Left colon (tissue), 2 donors: Measurements from ENCODE around the gene SDHAF4. TPM values are rescaled to one million over a fixed set of nuclear protein-coding genes. Genes with fewer than 3 reads are reported as not detected.
"Not testable (repeated sequence)": the region's sequence is repeated elsewhere in the genome, so short reads cannot be mapped to it uniquely, and the experiment has no call there.

Source experiments
- ATAC-seq: fragments of 200-7000 bp; cut with Tn5 transposase; one replicate; pipeline ENCODE4 v1.9.1; 2020; ENCODE audit warnings: mild to moderate bottlenecking, moderate library complexity
- DNase-seq, 2 donors: peaks; one replicate each; pipeline ENCODE4 v3.0.0-alpha.2; 2020
- intact Hi-C, 2 donors: fragments of 100-400 bp; cut with DNase I in 1 of 2; cut with micrococcal nuclease in 1 of 2; formaldehyde crosslinking; loops; one replicate each; pipeline versions ENCODE4 v1.11.2 to v1.14.0; 2022; cut with DNase I, micrococcal nuclease
- long read RNA-seq: library from polyadenylated mRNA; unstranded; transcript quantifications from one replicate; pipeline ENCODE4 v2.0.0, GENCODE V29; 2021
- total RNA-seq, 2 donors: library from RNA; stranded (reverse); fragmentation: NEBNext Ultra II Directional; extraction: Animal tissue kit (Norgen Biotek cat#: 25700); gene quantifications; one replicate each; pipeline ENCODE4 v1.2.1, GENCODE V29; 2021
- donor health status: DM: no; HTN: no; CAD: no.
- donor health status: DM: yes; HTN: yes; CAD: no.

Gene SDHAF4
- 1 to 10 TPM; 9.1 to 9.7 TPM for total RNA-seq
- long read RNA-seq, partial matches to known transcripts = 0 of 1 reads
- long read RNA-seq, other reads (novel, unspliced or antisense) = 0 of 1 reads

DNA sequence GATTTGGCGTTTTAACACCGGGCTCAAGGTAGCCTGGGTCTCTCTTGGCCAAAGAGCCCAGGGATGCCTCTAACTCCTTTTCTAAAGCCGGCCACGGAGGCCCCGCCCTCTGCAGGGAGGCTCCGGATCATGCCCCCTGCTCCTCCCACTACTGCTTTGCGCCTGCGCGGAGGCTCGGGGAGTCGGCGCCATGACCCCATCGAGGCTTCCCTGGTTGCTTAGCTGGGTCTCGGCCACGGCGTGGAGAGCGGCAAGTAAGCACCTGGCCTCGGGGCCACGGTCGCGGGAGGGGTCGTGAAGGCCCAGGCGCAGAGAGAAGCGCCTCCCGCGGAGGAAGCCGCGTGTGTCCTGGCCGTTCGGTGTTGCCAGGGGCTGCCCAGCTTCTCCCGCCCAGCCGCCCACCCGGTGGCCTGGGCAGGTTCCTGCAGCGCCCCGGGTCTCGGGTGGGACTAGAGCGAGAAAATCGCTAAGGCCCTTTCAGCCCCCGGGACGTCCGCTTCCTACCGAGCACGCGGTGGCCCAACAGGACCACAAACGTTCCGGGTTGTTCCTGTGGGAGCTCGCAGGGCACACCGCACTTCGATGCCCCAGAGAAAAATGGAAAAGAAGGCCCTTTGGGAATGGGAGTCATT is at the start of gene SDHAF4:
SDHAF4 (plus strand) TSS at position 180 of the 632 bp plus-strand sequence; CDS start at position 191, 11 bp downstream.
- peak; percentile 92 to 95 for DNase-seq
- intact Hi-C loops = loop anchor here in 1 of 2 donors (10.0 kb wide), 1 partner anchor 118 kb away; no protein-coding TSS in a partner anchor
- peak; percentile 99 for ATAC-seq

DNA sequence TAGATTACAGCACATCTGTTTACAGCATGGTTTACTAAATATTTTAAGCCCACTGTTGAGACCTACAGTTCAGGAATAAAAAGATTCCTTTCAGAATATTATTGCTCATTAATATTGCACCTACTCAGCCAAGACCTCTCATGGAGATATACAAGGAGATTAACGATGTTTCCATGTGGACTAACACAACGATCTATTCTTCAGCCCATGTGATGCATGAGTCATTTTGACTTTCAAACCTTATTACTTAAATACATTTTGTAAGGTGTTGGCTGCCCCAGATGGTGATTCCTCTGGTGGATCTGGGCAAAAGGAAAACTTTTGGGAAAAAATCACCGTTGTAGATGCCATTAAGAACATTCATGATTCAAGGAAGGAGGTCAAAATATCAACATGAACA is 48.0 kb upstream of the SDHAF4 start:
- no peak for ATAC-seq
- intact Hi-C loops = no loop called here
- no peak for DNase-seq

DNA sequence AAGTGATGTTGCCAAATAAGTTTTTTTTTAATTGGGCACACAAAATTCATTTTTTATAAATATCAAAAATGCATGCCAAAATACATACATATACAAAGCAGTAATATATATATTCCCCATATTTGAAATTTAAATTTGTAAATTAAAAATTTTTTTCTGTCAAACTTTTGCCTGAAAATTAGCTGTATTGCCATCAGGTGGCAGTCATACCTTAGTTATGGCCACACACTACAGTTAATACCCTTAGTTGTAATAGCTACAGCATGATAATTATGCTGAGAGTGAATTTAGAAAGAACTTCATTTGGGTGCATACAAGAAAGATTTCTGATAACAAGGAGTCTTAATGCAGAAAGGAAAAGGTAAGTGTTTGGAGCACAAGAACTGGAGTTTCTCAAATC is 46.2 kb upstream of the SDHAF4 start:
- ATAC-seq (peak; percentile 37), DNase-seq (no peak)
- intact Hi-C loops = no loop called here

DNA sequence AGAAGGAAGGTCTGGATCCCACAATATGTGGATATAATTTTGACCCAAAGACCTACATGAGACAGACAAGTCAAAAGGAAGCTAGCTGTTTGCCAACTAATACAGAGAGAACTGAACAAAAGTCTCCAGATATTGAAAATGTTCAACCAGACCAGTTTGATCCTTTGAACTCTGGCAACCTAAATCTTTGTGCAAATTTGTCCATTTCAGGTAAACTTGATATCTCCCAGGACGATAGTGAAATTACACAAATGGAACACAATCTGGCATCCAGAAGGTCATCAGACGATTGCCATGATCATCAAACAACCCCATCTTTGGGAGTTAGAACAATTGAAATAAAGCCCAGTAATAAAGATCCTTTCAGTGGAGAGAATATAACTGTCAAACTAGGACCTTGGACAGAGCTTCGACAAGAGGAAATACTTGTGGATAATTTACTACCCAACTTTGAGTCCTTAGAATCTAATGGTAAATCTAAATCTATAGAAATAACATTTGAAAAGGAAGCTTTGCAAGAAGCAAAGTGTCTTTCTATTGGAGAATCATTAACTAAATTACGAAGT is 41.9 kb upstream of the SDHAF4 start:
- no peak for ATAC-seq
- intact Hi-C loops = no loop called here

DNA sequence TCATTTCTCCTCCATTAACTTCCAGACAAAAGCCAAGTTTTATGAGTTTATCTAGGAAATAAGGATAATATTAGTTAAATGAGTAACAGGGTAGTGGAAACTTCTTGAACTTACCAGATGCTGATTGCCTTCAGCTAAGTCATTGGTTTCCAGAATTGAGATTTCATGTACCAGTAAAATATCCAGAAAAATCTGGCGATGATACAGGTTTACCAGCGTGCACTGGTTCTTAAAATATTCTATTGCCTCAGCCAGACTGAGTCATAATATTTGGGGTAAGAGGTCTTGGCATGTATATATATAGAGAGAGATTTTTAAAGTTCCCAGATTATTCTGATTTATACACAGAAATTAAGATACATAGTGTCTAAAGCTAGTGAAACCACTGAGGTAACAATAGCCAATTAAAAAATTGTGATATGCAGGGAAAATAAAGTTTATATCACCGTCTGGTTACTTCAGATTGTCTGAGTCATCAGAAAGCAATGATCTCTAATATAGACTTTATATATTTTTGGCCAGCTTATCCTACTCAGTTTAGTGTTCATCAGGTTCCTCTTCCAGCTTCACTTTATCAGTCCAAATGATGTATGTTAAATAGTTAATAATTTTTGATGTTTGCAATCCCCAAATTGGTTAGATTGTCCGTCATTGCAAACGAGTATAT is 39.5 kb upstream of the SDHAF4 start:
- intact Hi-C loops = no loop called here
- ATAC-seq = no peak
- no peak for DNase-seq

More for the DNA sequence above, 41.9 kb upstream of the SDHAF4 start:
- no peak for DNase-seq

DNA sequence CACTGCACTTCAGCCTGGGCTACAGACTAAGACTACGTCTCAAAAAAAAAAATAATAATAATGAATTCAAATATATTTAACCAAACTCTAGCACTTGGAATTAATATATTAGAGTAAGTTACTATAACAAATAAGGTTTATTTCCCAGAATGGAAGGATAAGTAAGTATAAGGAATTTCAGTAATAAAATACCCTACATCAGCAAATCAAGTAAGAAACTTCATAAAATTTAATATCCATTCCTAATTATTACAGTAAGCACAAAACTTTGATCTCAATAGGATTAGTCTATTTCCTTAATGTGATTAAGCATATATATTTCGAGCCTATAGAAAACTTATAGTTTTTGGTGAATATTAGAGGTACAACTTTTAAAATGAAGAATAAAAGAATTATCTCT is 36.7 kb upstream of the SDHAF4 start:
- intact Hi-C loops = no loop called here
- no peak for DNase-seq
- no peak for ATAC-seq

DNA sequence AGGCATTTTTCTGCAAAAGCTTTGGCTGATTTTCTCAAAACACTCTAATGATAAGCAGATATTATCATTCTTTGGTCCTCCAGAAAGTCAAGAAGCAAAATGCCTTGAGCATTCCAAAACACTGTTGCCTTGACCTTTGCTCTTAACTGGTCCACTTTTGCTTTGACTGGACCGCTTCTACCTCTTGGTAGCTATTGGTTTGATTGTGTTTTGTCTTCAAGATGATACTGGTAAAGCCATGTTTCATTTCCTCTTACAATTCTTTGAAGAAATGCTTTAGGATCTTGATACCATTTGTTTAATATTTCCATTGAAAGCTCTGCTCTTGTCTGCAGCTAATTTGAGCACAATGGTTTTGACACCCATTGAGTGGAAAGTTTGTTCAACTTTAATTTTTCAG is 35.6 kb upstream of the SDHAF4 start:
- ATAC-seq (no peak), DNase-seq (no peak)
- intact Hi-C loops = no loop called here

DNA sequence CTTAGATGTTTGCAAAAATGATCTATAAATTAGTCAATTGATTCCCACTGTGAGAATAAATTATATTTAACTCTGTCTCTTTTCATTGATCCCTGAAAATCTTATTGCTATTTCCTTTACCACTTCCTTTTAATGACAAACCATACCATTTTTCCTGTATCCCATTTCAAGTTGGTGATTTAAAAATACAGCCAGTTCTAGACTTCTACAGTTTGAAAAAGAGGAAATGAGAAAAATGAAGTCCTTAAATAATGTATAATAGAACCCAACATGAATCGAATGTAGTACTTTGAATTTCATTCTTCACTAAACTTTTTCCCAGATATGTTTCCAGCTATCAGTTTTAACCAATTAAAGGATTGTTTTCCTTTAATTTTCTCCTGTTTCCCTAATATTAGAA is 29.5 kb upstream of the SDHAF4 start:
- intact Hi-C loops = no loop called here
- DNase-seq (no peak), ATAC-seq (no peak)

DNA sequence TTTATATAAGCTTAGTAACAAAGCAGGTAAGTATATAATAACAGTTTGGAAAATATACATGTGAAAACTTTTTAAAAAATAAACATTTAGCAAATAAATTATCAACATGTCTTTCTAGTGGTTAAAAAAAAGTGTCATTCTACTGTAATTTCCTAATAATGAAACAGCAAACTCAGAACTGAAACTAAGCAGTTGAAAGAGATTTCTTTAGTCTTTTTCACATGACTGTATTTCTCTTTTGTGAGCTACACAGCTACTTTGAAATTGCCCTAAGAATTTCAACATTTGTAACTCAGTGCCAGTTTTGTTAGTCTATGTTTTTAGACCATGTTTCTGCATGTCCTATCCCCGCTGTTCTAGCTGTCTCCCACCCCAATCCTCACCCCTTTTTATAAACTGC is 28.4 kb upstream of the SDHAF4 start:
- intact Hi-C loops = no loop called here
- DNase-seq (no peak), ATAC-seq (no peak)

DNA sequence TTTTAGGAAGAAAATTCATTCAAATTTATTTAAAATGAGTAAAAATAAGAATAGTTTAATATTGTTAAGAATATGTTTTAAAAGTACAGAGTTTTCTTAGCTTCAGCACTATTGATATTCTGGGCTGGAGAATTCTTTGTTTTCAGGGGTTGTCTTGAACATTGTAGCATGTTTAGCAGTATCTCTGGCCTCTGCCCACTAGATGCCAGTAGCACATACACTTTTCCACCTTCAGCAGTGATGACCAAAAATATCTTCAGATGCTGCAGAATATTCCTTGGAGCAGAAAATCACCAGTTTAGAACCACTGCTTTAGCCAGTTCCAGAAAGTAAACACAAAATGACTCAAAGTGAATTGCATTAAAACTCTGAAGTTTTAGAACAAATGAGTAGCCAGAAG is 19.4 kb upstream of the SDHAF4 start:
- DNase-seq (no peak), ATAC-seq (no peak)
- intact Hi-C loops = no loop called here

DNA sequence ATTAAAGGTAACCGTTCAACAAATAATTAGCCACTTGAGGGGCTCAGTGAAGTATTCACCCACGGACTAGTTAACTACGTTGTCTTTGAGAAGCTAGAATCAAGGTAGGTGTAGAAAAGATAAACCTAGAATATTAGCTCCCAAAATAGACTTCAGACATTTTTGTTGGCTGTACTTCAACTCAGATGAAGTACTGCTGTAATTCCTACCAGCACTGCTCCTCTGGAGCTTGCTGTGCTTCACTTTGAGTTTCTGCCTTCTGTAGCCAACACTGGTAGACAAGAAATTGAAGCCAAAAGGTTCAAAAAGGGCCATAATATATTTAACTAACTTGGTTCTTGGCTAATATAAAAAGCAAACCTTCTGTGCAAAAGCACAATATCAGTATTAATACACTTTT is 18.8 kb upstream of the SDHAF4 start:
- DNase-seq (no peak), ATAC-seq (no peak)
- intact Hi-C loops = no loop called here

DNA sequence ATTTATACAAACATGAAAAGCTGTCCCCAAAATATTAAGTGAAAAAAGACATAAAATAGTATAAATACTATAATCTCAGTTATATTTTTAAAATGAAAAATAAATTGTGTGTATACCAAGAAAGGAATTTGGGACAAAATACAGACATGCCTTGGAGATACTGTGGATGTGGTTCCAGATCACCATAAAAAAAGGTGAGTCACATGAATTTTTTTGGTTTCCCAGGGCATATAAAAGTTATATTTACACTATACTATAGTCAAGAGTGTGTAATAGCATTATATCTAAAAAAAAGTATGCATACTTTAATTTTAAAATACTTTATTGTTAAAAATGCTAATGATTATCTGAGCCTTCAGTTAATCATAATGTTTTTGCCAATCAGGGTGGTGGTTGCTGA is 17.4 kb upstream of the SDHAF4 start:
- ATAC-seq = no peak
- intact Hi-C loops = no loop called here
- no peak for DNase-seq

DNA sequence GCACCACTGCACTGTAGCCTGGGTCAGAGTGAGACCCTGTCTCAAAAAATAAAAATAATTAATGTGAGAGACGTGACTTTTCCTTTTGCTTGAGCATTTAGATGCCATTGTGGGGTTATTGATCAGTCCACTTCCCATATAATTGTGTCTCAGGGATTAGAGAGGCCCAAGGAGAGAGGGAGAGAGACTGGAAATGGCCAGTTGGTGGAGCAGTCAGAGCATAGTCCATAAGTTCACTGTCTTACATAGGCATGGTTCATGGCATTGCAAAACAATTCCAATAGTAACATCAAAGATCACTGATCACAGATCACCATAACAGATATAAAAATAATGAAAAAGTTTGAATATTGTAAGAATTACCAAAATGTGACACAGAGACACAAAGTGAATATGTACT is 15.2 kb upstream of the SDHAF4 start:
- ATAC-seq (peak; percentile 74), DNase-seq (no peak)
- intact Hi-C loops = no loop called here

DNA sequence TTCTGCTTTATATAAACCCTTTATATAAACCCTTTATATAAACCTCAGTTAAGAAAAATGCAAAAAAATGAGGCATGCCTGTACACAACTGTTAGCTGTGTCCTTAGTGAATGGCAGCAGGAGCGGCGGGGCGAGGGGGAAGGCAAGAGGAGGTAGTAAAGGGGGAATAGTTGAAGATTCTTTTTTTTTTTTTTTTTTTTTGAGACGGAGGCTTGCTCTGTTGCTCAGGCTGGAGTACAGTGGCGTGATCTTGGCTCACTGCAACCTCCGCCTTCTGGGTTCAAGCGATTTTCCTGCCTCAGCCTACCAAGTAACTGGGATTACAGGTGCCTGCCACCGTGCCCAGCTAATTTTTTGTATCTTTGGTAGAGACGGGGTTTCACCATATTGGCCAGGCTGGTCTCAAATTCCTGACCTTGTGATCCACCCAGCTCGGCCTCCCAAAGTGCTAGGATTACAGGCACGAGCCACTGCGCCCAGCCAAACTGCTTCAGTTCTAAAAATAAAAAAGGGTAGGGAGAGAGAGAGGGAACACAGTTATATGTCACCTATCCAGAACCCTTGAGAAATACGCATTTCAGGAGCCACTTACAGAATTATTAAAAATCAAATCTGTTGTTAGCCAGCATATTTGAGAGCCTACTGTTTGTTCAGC is 14.3 kb upstream of the SDHAF4 start:
- intact Hi-C loops, DNase-seq, ATAC-seq: not testable (repeated sequence)

DNA sequence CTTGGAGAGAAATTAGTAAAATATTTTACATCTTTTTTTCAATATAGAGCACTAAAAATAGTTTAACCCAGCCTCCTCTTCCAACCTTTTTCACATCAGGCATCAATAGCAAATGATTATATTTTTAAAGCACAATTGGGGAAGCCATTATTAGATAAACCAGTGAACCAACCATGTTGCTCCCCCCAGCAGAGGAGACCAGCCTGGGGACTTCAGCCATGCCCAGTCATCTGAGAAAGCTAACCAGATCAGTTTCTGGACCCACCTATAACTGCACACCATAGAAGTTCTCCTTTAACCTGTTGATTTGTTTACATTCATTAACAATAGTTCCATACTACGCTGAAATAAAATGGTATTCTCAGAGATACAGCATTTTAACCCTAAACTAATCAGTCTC is 13.8 kb upstream of the SDHAF4 start:
- DNase-seq = no peak
- intact Hi-C loops = no loop called here
- no peak for ATAC-seq

DNA sequence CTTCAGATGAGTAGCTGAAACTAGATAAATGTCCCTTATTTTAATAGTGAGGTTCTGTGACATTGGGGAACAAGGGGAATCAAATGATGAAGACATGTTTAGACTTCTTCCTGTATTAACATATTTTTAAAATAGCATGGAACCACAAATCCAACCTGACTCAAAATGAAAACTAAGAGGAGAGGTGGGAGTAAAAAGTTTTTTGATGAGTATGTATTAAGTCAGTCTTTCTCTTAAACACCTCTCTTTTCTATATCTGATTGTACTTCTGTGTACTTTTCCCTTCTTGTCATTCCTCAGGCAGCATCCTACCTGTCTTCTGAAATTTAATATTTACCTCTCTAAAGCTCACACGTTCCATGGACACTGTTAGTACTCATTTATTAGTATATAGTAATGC is 8.7 kb upstream of the SDHAF4 start:
- DNase-seq (no peak), ATAC-seq (no peak)
- intact Hi-C loops = no loop called here

DNA sequence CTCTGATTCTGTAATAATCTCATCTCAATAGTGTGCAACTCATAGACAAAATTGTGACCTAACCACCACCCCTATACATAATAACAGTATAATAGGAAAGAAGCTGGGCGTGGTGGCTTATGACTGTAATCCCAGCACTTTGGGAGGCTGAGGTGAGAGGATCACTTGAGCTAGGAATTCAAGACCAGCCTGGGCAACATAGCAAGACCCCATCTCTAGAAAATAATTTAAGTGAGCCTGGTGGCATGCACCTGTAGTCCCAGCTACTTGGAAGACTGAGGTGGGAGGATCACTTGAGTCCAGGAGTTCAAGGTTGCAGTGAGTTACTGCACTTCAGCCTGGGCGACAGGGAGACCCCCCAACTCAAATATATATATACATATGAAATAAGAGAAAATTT is 4.3 kb upstream of the SDHAF4 start:
- not testable (repeated sequence) for ATAC-seq, DNase-seq
- intact Hi-C loops = loop anchor here in 1 of 2 donors (10.0 kb wide), 1 partner anchor 122 kb away; no protein-coding TSS in a partner anchor

DNA sequence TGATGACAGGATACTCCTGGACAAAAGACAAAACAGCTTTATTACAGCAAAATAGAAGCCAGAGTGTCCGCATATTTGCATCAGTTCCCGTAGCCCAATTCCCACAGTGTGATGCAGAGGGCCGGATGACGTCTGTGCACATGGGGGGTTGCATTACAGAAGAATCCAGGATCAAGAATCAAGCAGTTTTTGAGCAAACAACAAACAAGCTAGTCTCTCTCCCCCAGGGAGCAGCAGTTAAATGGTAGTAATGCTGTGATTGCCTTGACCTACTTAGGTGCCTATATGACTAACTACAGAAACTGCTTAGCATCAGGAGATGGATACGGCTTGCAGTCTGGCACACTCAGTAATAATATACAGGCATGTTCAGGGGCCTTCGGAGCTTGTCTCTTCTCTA is 3.2 kb upstream of the SDHAF4 start:
- no peak for ATAC-seq
- intact Hi-C loops = loop anchor here in 1 of 2 donors (10.0 kb wide), 1 partner anchor 121 kb away; no protein-coding TSS in a partner anchor
- no peak for DNase-seq

DNA sequence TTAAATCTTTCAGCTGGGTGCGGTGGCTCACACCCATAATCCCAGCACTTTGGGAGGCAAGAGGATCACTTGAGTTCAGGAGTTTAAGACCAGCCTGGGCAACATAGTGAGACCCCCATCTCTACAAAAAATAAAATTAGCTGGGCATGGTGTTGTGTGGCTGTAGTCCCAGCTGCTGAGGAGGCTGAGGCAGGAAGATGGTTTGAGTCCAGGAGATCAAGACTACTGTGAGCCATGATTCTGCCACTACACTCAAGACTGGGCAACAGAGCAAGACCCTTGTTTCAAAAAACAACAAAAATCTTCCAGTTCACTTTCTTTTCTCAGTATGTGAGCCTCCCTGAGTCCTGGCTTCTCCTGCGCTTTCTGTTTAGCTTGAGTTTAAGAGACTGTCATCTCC is 7.9 kb downstream of the SDHAF4 start:
- ATAC-seq = no peak
- DNase-seq = no peak
- intact Hi-C loops = no loop called here
